Uterus (tissue), 2 donors: ENCODE data around the gene DNAJB2.

Source experiments
- CTCF ChIP-seq, 4 experiments: fragments of 200-600 bp in 2 of 4; fragments of 450-650 bp in 2 of 4; sonication (generic) in 2 of 4; IDR thresholded peaks; one replicate each; pipeline ENCODE4 v1.5.1; 2016 to 2019; ENCODE audit warnings: antibody characterized with exemption in 4 of 4, mild to moderate bottlenecking in 2 of 4, moderate library complexity in 1 of 4
- POLR2A ChIP-seq, 2 donors: fragments of 450-650 bp; IDR thresholded peaks; one replicate each; pipeline ENCODE4 v1.6.1; 2016; ENCODE audit warnings: antibody characterized with exemption in 2 of 2, mild to moderate bottlenecking in 1 of 2, moderate library complexity in 1 of 2

GRCh38 chr2:219304223-219304622 is 25.1 kb downstream of the DNAJB2 start:
- TF ChIP-seq CTCF (IDR thresholded peaks at IDR 0.05), result no peak
- no peak for TF ChIP-seq POLR2A (IDR thresholded peaks at IDR 0.05)
